GM12878 (cell line): ENCODE data around the gene IPO11.

ENCODE experiments used
- JUND ChIP-seq: IDR thresholded peaks from 2 replicates; pipeline ENCODE4 v1.6.1; 2012; ENCODE audit warnings: low read depth, mild to moderate bottlenecking, low read length, improper control_type of control experiment, moderate library complexity
- ZBTB33 ChIP-seq: fragments of 450-650 bp; IDR thresholded peaks from 2 replicates; pipeline ENCODE4 v1.6.1; 2017; ENCODE audit warnings: mild to moderate bottlenecking
- TF ChIP-seq, protein P1 (sequence below), 3 experiments: IDR thresholded peaks in 2 of 3; conservative IDR thresholded peaks in 1 of 3; 2 replicates each; pipeline ENCODE4 v1.5.1; 2011; ENCODE audit warnings: low read depth in 3 of 3, low read length in 3 of 3, mild to moderate bottlenecking in 3 of 3, control low read depth in 2 of 3, moderate library complexity in 2 of 3, inconsistent platforms in 1 of 3, mixed read lengths in 1 of 3; ENCODE audit not compliant: control insufficient read depth in 2 of 3, insufficient read depth in 1 of 3; ENCODE audit errors: extremely low read depth in 1 of 3

GRCh38 chr5:62418462-62419076 is 6.0 kb downstream of the IPO11 start:
- TF ChIP-seq, protein P1, sequence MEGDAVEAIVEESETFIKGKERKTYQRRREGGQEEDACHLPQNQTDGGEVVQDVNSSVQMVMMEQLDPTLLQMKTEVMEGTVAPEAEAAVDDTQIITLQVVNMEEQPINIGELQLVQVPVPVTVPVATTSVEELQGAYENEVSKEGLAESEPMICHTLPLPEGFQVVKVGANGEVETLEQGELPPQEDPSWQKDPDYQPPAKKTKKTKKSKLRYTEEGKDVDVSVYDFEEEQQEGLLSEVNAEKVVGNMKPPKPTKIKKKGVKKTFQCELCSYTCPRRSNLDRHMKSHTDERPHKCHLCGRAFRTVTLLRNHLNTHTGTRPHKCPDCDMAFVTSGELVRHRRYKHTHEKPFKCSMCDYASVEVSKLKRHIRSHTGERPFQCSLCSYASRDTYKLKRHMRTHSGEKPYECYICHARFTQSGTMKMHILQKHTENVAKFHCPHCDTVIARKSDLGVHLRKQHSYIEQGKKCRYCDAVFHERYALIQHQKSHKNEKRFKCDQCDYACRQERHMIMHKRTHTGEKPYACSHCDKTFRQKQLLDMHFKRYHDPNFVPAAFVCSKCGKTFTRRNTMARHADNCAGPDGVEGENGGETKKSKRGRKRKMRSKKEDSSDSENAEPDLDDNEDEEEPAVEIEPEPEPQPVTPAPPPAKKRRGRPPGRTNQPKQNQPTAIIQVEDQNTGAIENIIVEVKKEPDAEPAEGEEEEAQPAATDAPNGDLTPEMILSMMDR (IDR thresholded peaks at IDR 0.05 in 2 of 3, conservative IDR thresholded peaks at IDR 0.05 in 1 of 3; ENCODE audit: control insufficient read depth in 2 of 3, extremely low read depth in 1 of 3, insufficient read depth in 1 of 3, low read depth in 3 of 3, low read length in 3 of 3) = no peak
- TF ChIP-seq JUND (no peak), ZBTB33 (no peak)
